Measurements from ENCODE around the gene LDHD. TPM values are rescaled to one million over a fixed set of nuclear protein-coding genes. Genes with fewer than 3 reads are reported as not detected.

The LDHD gene
- total and polyA plus RNA-seq, 7 donors: 2.5 to 114 (median 7.6) TPM

- H3K36me3 ChIP-seq: no peaks in the 10 kb centered on the region
- H3K27me3 ChIP-seq: no peaks in the 10 kb centered on the region
- no peak overlapping the region for H3K27ac ChIP-seq
- H3K9me3 ChIP-seq: no peaks in the 10 kb centered on the region
- DNase-seq: no peak
- peaks cover 0 to 61% (median 42%) of the 10 kb centered on the region in 4 donors for H3K4me1 ChIP-seq
- H3K4me3 ChIP-seq: no peak overlapping the region
- intact Hi-C loops (cut with DNase I): no loop called here
- WGBS, 2 donors: 82% methylated on average over 10 of the region's 10 CpGs
- TF ChIP-seq POLR2A (IDR thresholded peaks at IDR 0.05) (no peak), POLR2AphosphoS5 (IDR thresholded peaks at IDR 0.05) (no peak), CTCF (IDR thresholded peaks at IDR 0.05) (no peak), EP300 (IDR thresholded peaks at IDR 0.05) (no peak)
Measured at GRCh38 chr16:75068085-75069031, 48.2 kb downstream of the LDHD start.

- H3K4me1 ChIP-seq: peaks cover 0 to 75% (median 55%) of the 10 kb centered on the region in 4 donors
- H3K27ac ChIP-seq: peak overlapping the region in 3 of 4 donors; percentile 83 to 86 (median 85)
- no peak overlapping the region for H3K4me3 ChIP-seq
- intact Hi-C loops (cut with DNase I): no loop called here
- H3K9me3 ChIP-seq: no peaks in the 10 kb centered on the region
- no peaks in the 10 kb centered on the region for H3K36me3 ChIP-seq
- no peak for TF ChIP-seq POLR2A (IDR thresholded peaks at IDR 0.05)
- peak in 3 of 4 donors; percentile 22 to 55 (median 27) for TF ChIP-seq POLR2AphosphoS5 (IDR thresholded peaks at IDR 0.05)
- TF ChIP-seq CTCF (IDR thresholded peaks at IDR 0.05): no peak
- TF ChIP-seq EP300 (IDR thresholded peaks at IDR 0.05): peak in 1 of 4 donors; percentile 17
- no peaks in the 10 kb centered on the region for H3K27me3 ChIP-seq
- WGBS, 2 donors: 89 to 94% methylated on average over 6 of the region's 6 CpGs
- no peak for DNase-seq
Measured at GRCh38 chr16:75066861-75067447, 49.6 kb downstream of the LDHD start.

- Histone ChIP-seq H3K9me3 (no peaks in the 10 kb centered on the region), H3K4me3 (no peak overlapping the region), H3K36me3 (no peaks in the 10 kb centered on the region), H3K27me3 (no peaks in the 10 kb centered on the region), H3K4me1 (peaks cover 0 to 87% (median 66%) of the 10 kb centered on the region in 4 donors), H3K27ac (peak overlapping the region in 3 of 4 donors; percentile 83 to 86 (median 85))
- DNase-seq: no peak
- TF ChIP-seq POLR2A (IDR thresholded peaks at IDR 0.05): no peak
- no peak for TF ChIP-seq POLR2AphosphoS5 (IDR thresholded peaks at IDR 0.05)
- TF ChIP-seq CTCF (IDR thresholded peaks at IDR 0.05): no peak
- TF ChIP-seq EP300 (IDR thresholded peaks at IDR 0.05): no peak
- WGBS, 2 donors: 24 to 62% methylated on average over 7 of the region's 7 CpGs
- intact Hi-C loops (cut with DNase I): no loop called here
Measured at GRCh38 chr16:75065521-75066149, 50.9 kb downstream of the LDHD start.

- Histone ChIP-seq H3K4me3 (no peak overlapping the region), H3K36me3 (no peaks in the 10 kb centered on the region), H3K27me3 (no peaks in the 10 kb centered on the region), H3K27ac (peak overlapping the region in 3 of 4 donors; percentile 83 to 86 (median 85)), H3K9me3 (no peaks in the 10 kb centered on the region), H3K4me1 (peaks cover 0 to 86% (median 62%) of the 10 kb centered on the region in 4 donors)
- 13 to 42% methylated on average over 10 of the region's 10 CpGs for WGBS, 2 donors
- intact Hi-C loops (cut with DNase I): no loop called here
- TF ChIP-seq POLR2AphosphoS5 (IDR thresholded peaks at IDR 0.05) (no peak), EP300 (IDR thresholded peaks at IDR 0.05) (no peak), POLR2A (IDR thresholded peaks at IDR 0.05) (no peak)
- DNase-seq: no peak
Measured at GRCh38 chr16:75065149-75065505, 51.5 kb downstream of the LDHD start.
